Panc1 (cell line): ENCODE results near the gene HSPB2. TPM values are rescaled to one million over a fixed set of nuclear protein-coding genes. Genes with fewer than 3 reads are reported as not detected.

ENCODE experiments used
- ATAC-seq: fragments of 200-7000 bp; cut with Tn5 transposase; 2 replicates; pipeline ENCODE4 v1.9.1; 2020; ENCODE audit warnings: mild to moderate bottlenecking, moderate library complexity
- BruUV-seq: library from RNA; stranded (reverse); fragments of 400-500 nt; replicated peaks from 2 replicates; lab custom pipeline; 2021; lab: Mats Ljungman, UMichigan
- CTCF ChIA-PET: fragments of 300-600 bp; sonication (Branson Sonifier 250); formaldehyde crosslinking; loops from one replicate; lab custom pipeline; 2022; ENCODE audit warnings: antibody characterized with exemption; lab: Charles Lee
- POLR2A ChIA-PET: fragments of 300-600 bp; sonication (Branson Sonifier 250); formaldehyde crosslinking; loops from one replicate; lab custom pipeline; 2022; ENCODE audit warnings: antibody characterized with exemption; lab: Charles Lee
- DNase-seq: peaks from one replicate; pipeline ENCODE4 v3.0.0-alpha.2; 2010; ENCODE audit warnings: low read depth, low spot score
- H3K27ac ChIP-seq: 2 replicates; pipeline ENCODE4 v1.5.1; 2011; ENCODE audit warnings: mild to moderate bottlenecking, low read length, inconsistent platforms
- H3K27me3 ChIP-seq: fragments of 200-500 bp; sonication (Bioruptor generic); 2 replicates; pipeline ENCODE4 v1.6.0; 2014; ENCODE audit warnings: low read length, inconsistent platforms; ENCODE audit not compliant: control insufficient read depth, insufficient read depth
- H3K36me3 ChIP-seq: fragments of 200-500 bp; sonication (Bioruptor generic); 2 replicates; pipeline ENCODE4 v1.5.1; 2014; ENCODE audit warnings: inconsistent platforms, mild to moderate bottlenecking, low read length, moderate library complexity; ENCODE audit not compliant: control insufficient read depth, insufficient read depth
- H3K4me1 ChIP-seq: 2 replicates; pipeline ENCODE4 v1.5.1; 2011; ENCODE audit warnings: inconsistent platforms, mild to moderate bottlenecking, low read length, moderate library complexity; ENCODE audit not compliant: control insufficient read depth, insufficient read depth
- H3K4me3 ChIP-seq, 2 experiments: 2 replicates each; pipeline ENCODE4 v1.5.1; 2011 to 2012; ENCODE audit warnings: low read depth in 2 of 2, low read length in 2 of 2, mild to moderate bottlenecking in 2 of 2, inconsistent platforms in 1 of 2, moderate library complexity in 1 of 2
- H3K9me3 ChIP-seq: fragments of 200-500 bp; sonication (Bioruptor generic); 2 replicates; pipeline ENCODE4 v1.5.1; 2014; ENCODE audit warnings: low read depth, mild to moderate bottlenecking, inconsistent platforms, low read length, moderate library complexity; ENCODE audit not compliant: control insufficient read depth, insufficient read depth
- CTCF ChIP-seq: fragments of 450-650 bp; IDR thresholded peaks from 2 replicates; pipeline ENCODE4 v1.5.1; 2017; ENCODE audit warnings: mild to moderate bottlenecking
- POLR2AphosphoS5 ChIP-seq: IDR thresholded peaks from 2 replicates; pipeline ENCODE4 v1.6.1; 2012; ENCODE audit warnings: mild to moderate bottlenecking, low read depth, low read length, moderate library complexity
- SIN3A ChIP-seq: IDR thresholded peaks from 2 replicates; pipeline ENCODE4 v1.6.1; 2012; ENCODE audit warnings: low read depth, mild to moderate bottlenecking, low read length, moderate library complexity, borderline replicate concordance; ENCODE audit not compliant: insufficient read depth
- TCF7L2 ChIP-seq: IDR thresholded peaks from 2 replicates; pipeline ENCODE4 v1.6.1; 2011; ENCODE audit warnings: mild to moderate bottlenecking, low read depth, low read length, inconsistent platforms
- in situ Hi-C: cut with HindIII; loops from 2 replicates; pipeline ENCODE4 v1.10.0; 2016; ENCODE audit warnings: low sequenced_read_pairs, low pct_unique_long_range_greater_than_20kb
- intact Hi-C: fragments of 100-400 bp; cut with micrococcal nuclease; formaldehyde crosslinking; loops from one replicate; pipeline ENCODE4 v1.10.0; 2022; ENCODE audit not compliant: unreplicated experiment
- total RNA-seq: library from RNA; stranded (reverse); gene quantifications from one replicate; pipeline ENCODE4 v1.2.1, GENCODE V29; 2021; ENCODE audit not compliant: unreplicated experiment
- TF ChIP-seq, protein P1 (sequence below), 2 experiments: IDR thresholded peaks; 2 replicates each; pipeline ENCODE4 v1.6.1; 2011 to 2012; ENCODE audit warnings: low read depth in 2 of 2, control low read depth in 1 of 2, low read length in 1 of 2, mild to moderate bottlenecking in 1 of 2, moderate library complexity in 1 of 2; ENCODE audit not compliant: insufficient read depth in 1 of 2

Gene HSPB2
- total RNA-seq, 1 experiment from 2014 or later: not detected

- Histone ChIP-seq H3K9me3 (no peaks in the 10 kb centered on the region), H3K27ac (no peak overlapping the region), H3K4me1 (no peaks in the 10 kb centered on the region), H3K36me3 (no peaks in the 10 kb centered on the region), H3K27me3 (no peaks in the 10 kb centered on the region), H3K4me3 (no peak overlapping the region)
- intact Hi-C loops (no loop called here), in situ Hi-C loops (no loop called here)
- TF ChIP-seq TCF7L2: no peak
- no peak for TF ChIP-seq SIN3A
- no peak for TF ChIP-seq POLR2AphosphoS5
- TF ChIP-seq, protein P1, sequence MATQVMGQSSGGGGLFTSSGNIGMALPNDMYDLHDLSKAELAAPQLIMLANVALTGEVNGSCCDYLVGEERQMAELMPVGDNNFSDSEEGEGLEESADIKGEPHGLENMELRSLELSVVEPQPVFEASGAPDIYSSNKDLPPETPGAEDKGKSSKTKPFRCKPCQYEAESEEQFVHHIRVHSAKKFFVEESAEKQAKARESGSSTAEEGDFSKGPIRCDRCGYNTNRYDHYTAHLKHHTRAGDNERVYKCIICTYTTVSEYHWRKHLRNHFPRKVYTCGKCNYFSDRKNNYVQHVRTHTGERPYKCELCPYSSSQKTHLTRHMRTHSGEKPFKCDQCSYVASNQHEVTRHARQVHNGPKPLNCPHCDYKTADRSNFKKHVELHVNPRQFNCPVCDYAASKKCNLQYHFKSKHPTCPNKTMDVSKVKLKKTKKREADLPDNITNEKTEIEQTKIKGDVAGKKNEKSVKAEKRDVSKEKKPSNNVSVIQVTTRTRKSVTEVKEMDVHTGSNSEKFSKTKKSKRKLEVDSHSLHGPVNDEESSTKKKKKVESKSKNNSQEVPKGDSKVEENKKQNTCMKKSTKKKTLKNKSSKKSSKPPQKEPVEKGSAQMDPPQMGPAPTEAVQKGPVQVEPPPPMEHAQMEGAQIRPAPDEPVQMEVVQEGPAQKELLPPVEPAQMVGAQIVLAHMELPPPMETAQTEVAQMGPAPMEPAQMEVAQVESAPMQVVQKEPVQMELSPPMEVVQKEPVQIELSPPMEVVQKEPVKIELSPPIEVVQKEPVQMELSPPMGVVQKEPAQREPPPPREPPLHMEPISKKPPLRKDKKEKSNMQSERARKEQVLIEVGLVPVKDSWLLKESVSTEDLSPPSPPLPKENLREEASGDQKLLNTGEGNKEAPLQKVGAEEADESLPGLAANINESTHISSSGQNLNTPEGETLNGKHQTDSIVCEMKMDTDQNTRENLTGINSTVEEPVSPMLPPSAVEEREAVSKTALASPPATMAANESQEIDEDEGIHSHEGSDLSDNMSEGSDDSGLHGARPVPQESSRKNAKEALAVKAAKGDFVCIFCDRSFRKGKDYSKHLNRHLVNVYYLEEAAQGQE (IDR thresholded peaks at IDR 0.05; ENCODE audit: insufficient read depth in 1 of 2, low read depth in 2 of 2, low read length in 1 of 2): no peak
- no peak for TF ChIP-seq CTCF
- BruUV-seq: no TSS peak
- ChIA-PET CTCF (interaction anchor here (0.6 kb wide), 1 partner anchor 56 kb away, joined by 3 read pairs; no protein-coding TSS in a partner anchor), POLR2A (no interaction called here)
- DNase-seq: no peak
- no peak for ATAC-seq
These were observed 32.1 kb downstream of the HSPB2 start for GRCh38 chr11:111944651-111945051.

DNA sequence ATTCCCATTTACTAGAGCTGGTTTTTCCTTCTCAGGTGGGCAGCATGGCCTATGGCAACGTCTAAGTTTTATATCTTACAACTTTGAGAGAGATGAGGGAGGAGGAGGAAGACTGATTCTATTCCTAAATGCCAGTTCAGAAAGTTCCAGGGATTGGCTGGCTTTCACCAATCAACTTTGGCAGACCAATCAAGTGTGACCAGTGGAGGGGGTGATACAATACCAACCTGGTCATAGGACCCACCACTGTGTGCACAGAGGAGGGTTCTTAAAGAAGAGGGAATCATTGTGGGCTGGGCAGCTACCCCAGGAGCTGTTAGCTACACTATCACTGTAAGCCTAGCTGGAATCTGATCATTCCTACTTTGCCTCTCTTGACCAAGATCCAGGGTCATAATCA, 32.7 kb downstream of the HSPB2 start:
- ChIA-PET POLR2A (no interaction called here), CTCF (no interaction called here)
- no peak overlapping the region for H3K27ac ChIP-seq
- intact Hi-C loops: no loop called here
- no peaks in the 10 kb centered on the region for H3K4me1 ChIP-seq
- no peaks in the 10 kb centered on the region for H3K9me3 ChIP-seq
- DNase-seq (no peak), ATAC-seq (no peak)
- TF ChIP-seq TCF7L2: no peak
- TF ChIP-seq, protein P1 (IDR thresholded peaks at IDR 0.05; ENCODE audit: insufficient read depth in 1 of 2, low read depth in 2 of 2, low read length in 1 of 2): no peak
- TF ChIP-seq SIN3A: no peak
- no peak for TF ChIP-seq POLR2AphosphoS5
- no peak for TF ChIP-seq CTCF
- BruUV-seq: no TSS peak
- no peaks in the 10 kb centered on the region for H3K27me3 ChIP-seq
- H3K4me3 ChIP-seq: no peak overlapping the region
- no peaks in the 10 kb centered on the region for H3K36me3 ChIP-seq
- in situ Hi-C loops: no loop called here
